Mucosa of descending colon (tissue), 3 donors: ENCODE data around the gene PRICKLE2. TPM values are rescaled to one million over a fixed set of nuclear protein-coding genes. Genes with fewer than 3 reads are reported as not detected.

Experiments used
- ATAC-seq: fragments of 200-7000 bp; cut with Tn5 transposase; one replicate; pipeline ENCODE4 v1.9.1; 2020; ENCODE audit warnings: mild to moderate bottlenecking, moderate library complexity
- DNase-seq, 3 donors: peaks; one replicate each; pipeline ENCODE4 v3.0.0-alpha.2; 2020
- H3K36me3 ChIP-seq: fragments of 200-600 bp; one replicate; pipeline ENCODE4 v1.8.0; 2021; ENCODE audit warnings: low read depth, mild to moderate bottlenecking
- H3K4me1 ChIP-seq: fragments of 200-600 bp; one replicate; pipeline ENCODE4 v1.8.0; 2021; ENCODE audit warnings: low read depth, mild to moderate bottlenecking
- H3K4me3 ChIP-seq: fragments of 200-600 bp; one replicate; pipeline ENCODE4 v1.8.0; 2021; ENCODE audit warnings: mild to moderate bottlenecking
- H3K9me3 ChIP-seq: fragments of 200-600 bp; one replicate; pipeline ENCODE4 v1.8.0; 2021; ENCODE audit warnings: mild to moderate bottlenecking
- CTCF ChIP-seq: fragments of 200-600 bp; IDR thresholded peaks from one replicate; pipeline ENCODE4 v1.8.0; 2022; ENCODE audit warnings: antibody characterized with exemption, mild to moderate bottlenecking
- intact Hi-C, 2 donors: fragments of 100-400 bp; cut with DNase I in 1 of 2; cut with micrococcal nuclease in 1 of 2; formaldehyde crosslinking; loops; one replicate each; pipeline versions ENCODE4 v1.11.0 to v1.11.1; 2022; cut with DNase I, micrococcal nuclease
- total RNA-seq, 3 donors: library from RNA; stranded (reverse); fragmentation: NEBNext Ultra II Directional in 2 of 3; extraction: Animal tissue kit (Norgen Biotek cat#: 25700) in 2 of 3; gene quantifications; one replicate each; pipeline versions ENCODE4 v1.2.1 to v1.2.4, GENCODE V29; 2021 to 2023
- donor health status: DM: no; HTN: no; CAD: no; lungs with moderate emphysema.
- donor health status: DM: no; HTN: no; CAD: no.
- donor health status: DM: no; HTN: yes; CAD: no.

The PRICKLE2 gene
- total RNA-seq, 3 donors from 2014 or later: 4.3 to 66.3 (median 7.0) TPM

- H3K4me3 ChIP-seq: no peak overlapping the region
- no peaks in the 10 kb centered on the region for H3K9me3 ChIP-seq
- TF ChIP-seq CTCF: no peak
- no peaks in the 10 kb centered on the region for H3K36me3 ChIP-seq
- DNase-seq: no peak
- no peak for ATAC-seq
- intact Hi-C loops: no loop called here
- peaks cover 5% of the 10 kb centered on the region for H3K4me1 ChIP-seq
These were observed 126.0 kb downstream of the PRICKLE2 start for GRCh38 chr3:64099316-64099715.

- intact Hi-C loops: no loop called here
- TF ChIP-seq CTCF: no peak
- no peaks in the 10 kb centered on the region for H3K36me3 ChIP-seq
- H3K4me3 ChIP-seq: no peak overlapping the region
- no peak for DNase-seq
- ATAC-seq: no peak
- no peaks in the 10 kb centered on the region for H3K9me3 ChIP-seq
- peaks cover 2% of the 10 kb centered on the region for H3K4me1 ChIP-seq
These were observed 126.6 kb downstream of the PRICKLE2 start for GRCh38 chr3:64098670-64099069.

GRCh38 chr3:64097920-64098319, 127.3 kb downstream of the PRICKLE2 start:
- no peak for ATAC-seq
- no peak for TF ChIP-seq CTCF
- H3K4me3 ChIP-seq: no peak overlapping the region
- no peaks in the 10 kb centered on the region for H3K4me1 ChIP-seq
- intact Hi-C loops: no loop called here
- H3K36me3 ChIP-seq: no peaks in the 10 kb centered on the region
- H3K9me3 ChIP-seq: no peaks in the 10 kb centered on the region
- DNase-seq: no peak

- H3K9me3 ChIP-seq: no peaks in the 10 kb centered on the region
- TF ChIP-seq CTCF: no peak
- no peaks in the 10 kb centered on the region for H3K36me3 ChIP-seq
- ATAC-seq (no peak), DNase-seq (no peak)
- no peak overlapping the region for H3K4me3 ChIP-seq
- no peaks in the 10 kb centered on the region for H3K4me1 ChIP-seq
- intact Hi-C loops: no loop called here
These were observed 129.5 kb downstream of the PRICKLE2 start for GRCh38 chr3:64095802-64096201.

- ATAC-seq: no peak
- H3K36me3 ChIP-seq: no peaks in the 10 kb centered on the region
- no peaks in the 10 kb centered on the region for H3K4me1 ChIP-seq
- H3K4me3 ChIP-seq: no peak overlapping the region
- H3K9me3 ChIP-seq: no peaks in the 10 kb centered on the region
- intact Hi-C loops: no loop called here
- TF ChIP-seq CTCF: no peak
- no peak for DNase-seq
These were observed 130.6 kb downstream of the PRICKLE2 start for GRCh38 chr3:64094713-64095079.
